Tibial artery (tissue), 4 donors: Measurements from ENCODE around the gene SMARCC2.

Source experiments
- DNase-seq, 2 donors: peaks; one replicate each; pipeline ENCODE4 v3.0.0-alpha.2; 2019
- H3K27ac ChIP-seq, 2 donors: fragments of 200-600 bp; sonication (generic) in 1 of 2; 1 replicate in 1 of 2; 2 replicates in 1 of 2; pipeline ENCODE4 v1.5.1; 2018 to 2019; ENCODE audit warnings: mild to moderate bottlenecking in 1 of 2
- H3K27me3 ChIP-seq, 2 donors: fragments of 200-600 bp; sonication (generic) in 1 of 2; one replicate each; pipeline versions ENCODE4 v1.5.1 to v1.6.0; 2016 to 2019
- H3K36me3 ChIP-seq, 3 donors: fragments of 200-600 bp; sonication (generic) in 2 of 3; one replicate each; pipeline ENCODE4 v1.5.1; 2016 to 2019; ENCODE audit warnings: mild to moderate bottlenecking in 2 of 3
- H3K4me1 ChIP-seq, 4 donors: fragments of 200-600 bp; sonication (generic) in 2 of 4; 1 replicate in 3 of 4; 2 replicates in 1 of 4; pipeline ENCODE4 v1.5.1; 2016 to 2019
- H3K4me3 ChIP-seq, 2 donors: fragments of 200-600 bp; sonication (generic) in 1 of 2; 1 replicate in 1 of 2; 2 replicates in 1 of 2; pipeline ENCODE4 v1.5.1; 2018 to 2019; ENCODE audit warnings: mild to moderate bottlenecking in 2 of 2
- H3K9me3 ChIP-seq, 3 donors: fragments of 200-600 bp; sonication (generic) in 1 of 3; one replicate each; pipeline ENCODE4 v1.5.1; 2016 to 2019
- intact Hi-C: fragments of 100-400 bp; cut with DNase I; formaldehyde crosslinking; loops from one replicate; pipeline ENCODE4 v1.15.0; 2023; ENCODE audit warnings: low total_unique reads
- TF ChIP-seq, protein P1 (sequence below), 2 experiments: fragments of 200-600 bp in 1 of 2; fragments of 450-650 bp in 1 of 2; IDR thresholded peaks; one replicate each; pipeline ENCODE4 v1.5.1; 2017 to 2019; ENCODE audit warnings: antibody characterized with exemption in 2 of 2, mild to moderate bottlenecking in 1 of 2, moderate library complexity in 1 of 2

SMARCC2 gene

DNA sequence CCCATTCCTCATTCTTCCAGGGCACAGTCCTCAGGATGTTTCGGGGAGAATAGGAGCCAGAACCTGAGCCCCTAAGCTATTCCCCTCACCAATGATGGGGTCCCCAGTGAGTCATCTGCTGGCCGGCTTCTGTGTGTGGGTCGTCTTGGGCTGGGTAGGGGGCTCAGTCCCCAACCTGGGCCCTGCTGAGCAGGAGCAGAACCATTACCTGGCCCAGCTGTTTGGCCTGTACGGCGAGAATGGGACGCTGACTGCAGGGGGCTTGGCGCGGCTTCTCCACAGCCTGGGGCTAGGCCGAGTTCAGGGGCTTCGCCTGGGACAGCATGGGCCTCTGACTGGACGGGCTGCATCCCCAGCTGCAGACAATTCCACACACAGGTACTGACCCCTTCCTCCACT, 41.9 kb upstream of the SMARCC2 start:
- no peak overlapping the region for H3K4me3 ChIP-seq
- H3K4me1 ChIP-seq, result no peaks in the 10 kb centered on the region
- DNase-seq, result no peak
- TF ChIP-seq, protein P1, sequence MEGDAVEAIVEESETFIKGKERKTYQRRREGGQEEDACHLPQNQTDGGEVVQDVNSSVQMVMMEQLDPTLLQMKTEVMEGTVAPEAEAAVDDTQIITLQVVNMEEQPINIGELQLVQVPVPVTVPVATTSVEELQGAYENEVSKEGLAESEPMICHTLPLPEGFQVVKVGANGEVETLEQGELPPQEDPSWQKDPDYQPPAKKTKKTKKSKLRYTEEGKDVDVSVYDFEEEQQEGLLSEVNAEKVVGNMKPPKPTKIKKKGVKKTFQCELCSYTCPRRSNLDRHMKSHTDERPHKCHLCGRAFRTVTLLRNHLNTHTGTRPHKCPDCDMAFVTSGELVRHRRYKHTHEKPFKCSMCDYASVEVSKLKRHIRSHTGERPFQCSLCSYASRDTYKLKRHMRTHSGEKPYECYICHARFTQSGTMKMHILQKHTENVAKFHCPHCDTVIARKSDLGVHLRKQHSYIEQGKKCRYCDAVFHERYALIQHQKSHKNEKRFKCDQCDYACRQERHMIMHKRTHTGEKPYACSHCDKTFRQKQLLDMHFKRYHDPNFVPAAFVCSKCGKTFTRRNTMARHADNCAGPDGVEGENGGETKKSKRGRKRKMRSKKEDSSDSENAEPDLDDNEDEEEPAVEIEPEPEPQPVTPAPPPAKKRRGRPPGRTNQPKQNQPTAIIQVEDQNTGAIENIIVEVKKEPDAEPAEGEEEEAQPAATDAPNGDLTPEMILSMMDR (IDR thresholded peaks at IDR 0.05), result no peak
- H3K36me3 ChIP-seq, result peaks cover 0 to 25% (median 0%) of the 10 kb centered on the region in 3 donors
- no peaks in the 10 kb centered on the region for H3K9me3 ChIP-seq
- no peaks in the 10 kb centered on the region for H3K27me3 ChIP-seq
- no peak overlapping the region for H3K27ac ChIP-seq
- intact Hi-C loops, result no loop called here

DNA sequence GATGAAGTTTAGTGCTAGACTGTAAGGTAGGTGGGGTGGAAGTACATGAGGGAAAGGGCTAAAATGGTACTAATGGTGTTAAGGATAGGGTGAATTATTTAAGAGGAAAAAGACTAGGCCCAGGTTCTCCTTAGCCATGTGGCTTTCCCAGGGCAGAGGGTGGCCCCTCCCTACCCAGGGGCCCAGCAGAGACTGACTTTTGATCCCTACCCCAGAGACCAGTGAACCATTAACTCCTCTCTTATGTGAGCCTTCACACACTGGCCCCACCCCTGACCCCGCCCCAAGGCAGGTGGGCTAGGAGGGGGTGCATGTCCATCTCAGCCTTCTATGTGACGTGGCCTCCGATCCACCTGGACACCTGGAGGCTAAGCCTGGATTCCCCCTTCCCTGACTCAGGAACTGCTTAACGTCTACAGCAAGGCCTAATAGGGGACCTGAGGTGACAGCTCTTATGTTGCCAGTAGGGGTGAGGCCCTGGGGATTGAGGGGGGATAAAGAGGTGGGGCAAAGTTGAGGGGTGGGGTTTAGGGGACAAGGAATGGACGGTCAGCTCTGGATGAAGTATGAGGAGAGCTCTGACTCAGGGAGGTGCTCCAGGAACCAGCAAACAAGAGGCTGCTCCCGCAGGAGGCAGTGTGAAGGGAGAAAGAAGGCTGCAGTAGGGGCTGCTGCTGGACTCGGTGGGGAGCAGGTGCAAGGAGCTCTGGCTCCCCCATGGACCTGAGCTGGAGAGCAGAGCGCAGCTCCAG, 41.3 kb upstream of the SMARCC2 start:
- peaks cover 0 to 30% (median 0%) of the 10 kb centered on the region in 3 donors for H3K36me3 ChIP-seq
- H3K4me1 ChIP-seq, result peaks cover 0 to under 1% (median 0%) of the 10 kb centered on the region in 4 donors
- intact Hi-C loops, result no loop called here
- no peak for DNase-seq
- H3K9me3 ChIP-seq, result no peaks in the 10 kb centered on the region
- H3K27ac ChIP-seq, result no peak overlapping the region
- H3K27me3 ChIP-seq, result no peaks in the 10 kb centered on the region
- no peak overlapping the region for H3K4me3 ChIP-seq
- TF ChIP-seq, protein P1 (IDR thresholded peaks at IDR 0.05), result no peak

- H3K4me1 ChIP-seq, result peaks cover 0 to 6% (median 4%) of the 10 kb centered on the region in 4 donors
- DNase-seq, result no peak
- H3K27ac ChIP-seq, result no peak within 1 kb of the TSS
- intact Hi-C loops, result no loop called here
- no peaks in the 10 kb centered on the region for H3K27me3 ChIP-seq
- peaks cover 0 to 32% (median 0%) of the 10 kb centered on the region in 3 donors for H3K36me3 ChIP-seq
- TF ChIP-seq, protein P1 (IDR thresholded peaks at IDR 0.05), result no peak
- no peaks in the 10 kb centered on the region for H3K9me3 ChIP-seq
- H3K4me3 ChIP-seq, result no peak within 1 kb of the TSS
Observed at GRCh38 chr12:56229916-56230431, 40.7 kb upstream of the SMARCC2 start, which contains the start of gene SLC39A5. Gene SLC39A5 (plus strand): TSS chr12:56230051. CDS start chr12:56231275, 1,224 bp downstream.

GRCh38 chr12:56229082-56229481, 39.8 kb upstream of the SMARCC2 start:
- TF ChIP-seq, protein P1 (IDR thresholded peaks at IDR 0.05), result no peak
- Histone ChIP-seq H3K9me3 (no peaks in the 10 kb centered on the region), H3K4me1 (peaks cover 0 to 14% (median 8%) of the 10 kb centered on the region in 4 donors), H3K27ac (no peak overlapping the region), H3K36me3 (peaks cover 0 to 32% (median 0%) of the 10 kb centered on the region in 3 donors), H3K27me3 (no peaks in the 10 kb centered on the region), H3K4me3 (no peak overlapping the region)
- no peak for DNase-seq
- intact Hi-C loops, result no loop called here

GRCh38 chr12:56224954-56225353, 35.7 kb upstream of the SMARCC2 start:
- peak overlapping the region; percentile 92 for H3K27ac ChIP-seq
- no peak for DNase-seq
- no peaks in the 10 kb centered on the region for H3K9me3 ChIP-seq
- TF ChIP-seq, protein P1 (IDR thresholded peaks at IDR 0.05), result no peak
- no peaks in the 10 kb centered on the region for H3K27me3 ChIP-seq
- H3K4me1 ChIP-seq, result peaks cover 0 to 37% (median 26%) of the 10 kb centered on the region in 4 donors
- H3K36me3 ChIP-seq, result peaks cover 0 to 32% (median 0%) of the 10 kb centered on the region in 3 donors
- intact Hi-C loops, result loop anchor here (2.0 kb wide), 3 partner anchors 32 to 106 kb away; partner anchors contain the start of genes CS and ZC3H10
- H3K4me3 ChIP-seq, result peak overlapping the region; percentile 56 to 61
